Activated CD8-positive, alpha-beta T cell treated with anti-CD3 and anti-CD28 coated beads for 36 hours (primary cell): ENCODE measurements around the gene ALPI. TPM values are rescaled to one million over a fixed set of nuclear protein-coding genes. Genes with fewer than 3 reads are reported as not detected.

Experiments
- ATAC-seq: fragments of 200-7000 bp; cut with Tn5 transposase; one replicate; pipeline ENCODE4 v1.10.0; 2021; ENCODE audit warnings: mild to moderate bottlenecking, moderate library complexity
- CTCF ChIA-PET: fragments of 350-600 bp; sonication (Branson Sonifier 250); formaldehyde crosslinking; loops from one replicate; lab custom pipeline; 2021; ENCODE audit warnings: antibody characterized with exemption; lab: Charles Lee
- POLR2A ChIA-PET: fragments of 350-600 bp; sonication (Branson Sonifier 250); formaldehyde crosslinking; loops from one replicate; lab custom pipeline; 2021; ENCODE audit warnings: antibody characterized with exemption; lab: Charles Lee
- DNase-seq: peaks from one replicate; pipeline ENCODE4 v3.0.0-alpha.2; 2020
- H3K27ac Mint-ChIP-seq: one replicate; pipeline ENCODE4 v1.8.0; 2021; ENCODE audit warnings: mild to moderate bottlenecking, mixed read lengths
- H3K27me3 Mint-ChIP-seq: one replicate; pipeline ENCODE4 v1.8.0; 2021; ENCODE audit warnings: mixed read lengths
- H3K36me3 Mint-ChIP-seq: one replicate; pipeline ENCODE4 v1.8.0; 2021; ENCODE audit warnings: low read depth, mixed read lengths
- H3K4me1 Mint-ChIP-seq: one replicate; pipeline ENCODE4 v1.8.0; 2021; ENCODE audit warnings: low read depth, mixed read lengths
- H3K4me3 Mint-ChIP-seq: one replicate; pipeline ENCODE4 v1.8.0; 2021; ENCODE audit warnings: mild to moderate bottlenecking, moderate library complexity, mixed read lengths
- H3K9me3 Mint-ChIP-seq: one replicate; pipeline ENCODE4 v1.8.0; 2021; ENCODE audit warnings: mixed read lengths
- intact Hi-C: fragments of 100-400 bp; cut with micrococcal nuclease; formaldehyde crosslinking; loops from one replicate; pipeline ENCODE4 v1.10.0; 2022
- total RNA-seq, 2 experiments: library from RNA; stranded (reverse); gene quantifications; one replicate each; pipeline ENCODE4 v1.2.3, GENCODE V29; 2021
- TF ChIP-seq, protein P1 (sequence below): fragments of 200-600 bp; IDR thresholded peaks from one replicate; pipeline ENCODE4 v1.8.0; 2022; ENCODE audit warnings: antibody characterized with exemption, mild to moderate bottlenecking

ALPI gene
- total RNA-seq, 2 experiments from 2014 or later = not detected

DNA sequence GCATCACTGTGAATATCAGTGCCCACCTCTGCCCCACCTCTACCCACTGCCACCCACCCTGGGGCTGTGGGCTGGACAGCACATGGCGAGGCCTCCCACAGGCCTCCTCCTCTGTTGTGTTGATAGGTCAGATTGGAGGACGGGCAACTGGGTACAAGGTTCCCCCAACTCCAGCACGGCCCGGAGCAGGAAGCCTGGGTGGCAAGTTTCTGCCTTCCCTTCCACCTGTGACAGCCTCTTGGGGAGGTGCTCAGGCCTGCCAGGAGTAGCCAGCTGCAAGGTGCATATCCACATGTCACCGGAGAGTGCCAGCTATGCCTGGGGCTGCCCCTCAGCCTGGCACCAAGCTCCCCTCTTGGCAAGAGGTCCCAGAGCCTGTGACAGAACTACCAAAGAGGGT is 38.6 kb downstream of the ALPI start:
- Mint-ChIP-seq H3K9me3 (no peaks in the 10 kb centered on the region), H3K27ac (no peak overlapping the region), H3K27me3 (peaks cover 3% of the 10 kb centered on the region), H3K36me3 (no peaks in the 10 kb centered on the region), H3K4me3 (no peak overlapping the region), H3K4me1 (no peaks in the 10 kb centered on the region)
- intact Hi-C loops = no loop called here
- ChIA-PET CTCF (interaction anchor here (2.3 kb wide), 1 partner anchor 28 kb away, joined by 5 read pairs; no protein-coding TSS in a partner anchor), POLR2A (no interaction called here)
- TF ChIP-seq, protein P1, sequence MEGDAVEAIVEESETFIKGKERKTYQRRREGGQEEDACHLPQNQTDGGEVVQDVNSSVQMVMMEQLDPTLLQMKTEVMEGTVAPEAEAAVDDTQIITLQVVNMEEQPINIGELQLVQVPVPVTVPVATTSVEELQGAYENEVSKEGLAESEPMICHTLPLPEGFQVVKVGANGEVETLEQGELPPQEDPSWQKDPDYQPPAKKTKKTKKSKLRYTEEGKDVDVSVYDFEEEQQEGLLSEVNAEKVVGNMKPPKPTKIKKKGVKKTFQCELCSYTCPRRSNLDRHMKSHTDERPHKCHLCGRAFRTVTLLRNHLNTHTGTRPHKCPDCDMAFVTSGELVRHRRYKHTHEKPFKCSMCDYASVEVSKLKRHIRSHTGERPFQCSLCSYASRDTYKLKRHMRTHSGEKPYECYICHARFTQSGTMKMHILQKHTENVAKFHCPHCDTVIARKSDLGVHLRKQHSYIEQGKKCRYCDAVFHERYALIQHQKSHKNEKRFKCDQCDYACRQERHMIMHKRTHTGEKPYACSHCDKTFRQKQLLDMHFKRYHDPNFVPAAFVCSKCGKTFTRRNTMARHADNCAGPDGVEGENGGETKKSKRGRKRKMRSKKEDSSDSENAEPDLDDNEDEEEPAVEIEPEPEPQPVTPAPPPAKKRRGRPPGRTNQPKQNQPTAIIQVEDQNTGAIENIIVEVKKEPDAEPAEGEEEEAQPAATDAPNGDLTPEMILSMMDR = no peak
- ATAC-seq (no peak), DNase-seq (no peak)

DNA sequence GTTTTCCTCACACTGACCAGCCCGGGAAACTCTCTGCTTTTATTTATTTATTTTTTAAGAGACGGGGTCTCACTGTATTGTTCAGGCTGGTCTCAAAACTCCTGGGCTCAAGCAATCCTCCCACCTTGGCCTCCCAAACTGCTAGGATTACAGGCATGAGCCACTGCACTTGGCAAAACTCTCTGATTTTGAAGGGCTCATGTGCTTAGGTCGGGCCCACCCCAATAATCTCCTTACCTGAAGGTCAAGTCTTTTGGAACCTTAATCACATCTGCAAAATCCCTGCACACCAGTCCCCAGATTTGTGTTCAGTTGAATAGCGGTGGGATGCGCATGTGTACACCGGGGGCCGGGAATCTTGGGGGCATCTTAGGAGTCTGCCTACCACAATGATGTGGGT is 39.3 kb downstream of the ALPI start:
- no peak for DNase-seq
- POLR2A ChIA-PET = interaction anchor here (1.1 kb wide), 1 partner anchor 13 kb away, joined by 3 read pairs; no protein-coding TSS in a partner anchor
- no peaks in the 10 kb centered on the region for H3K9me3 Mint-ChIP-seq
- no peak overlapping the region for H3K27ac Mint-ChIP-seq
- intact Hi-C loops = no loop called here
- H3K4me1 Mint-ChIP-seq = no peaks in the 10 kb centered on the region
- H3K36me3 Mint-ChIP-seq = no peaks in the 10 kb centered on the region
- TF ChIP-seq, protein P1 = no peak
- H3K4me3 Mint-ChIP-seq = no peak overlapping the region
- CTCF ChIA-PET = interaction anchor here (0.6 to 2.3 kb wide), 2 partner anchors 26 to 27 kb away, joined by 3 to 5 read pairs; no protein-coding TSS in a partner anchor
- H3K27me3 Mint-ChIP-seq = peaks cover under 1% of the 10 kb centered on the region
- no peak for ATAC-seq

DNA sequence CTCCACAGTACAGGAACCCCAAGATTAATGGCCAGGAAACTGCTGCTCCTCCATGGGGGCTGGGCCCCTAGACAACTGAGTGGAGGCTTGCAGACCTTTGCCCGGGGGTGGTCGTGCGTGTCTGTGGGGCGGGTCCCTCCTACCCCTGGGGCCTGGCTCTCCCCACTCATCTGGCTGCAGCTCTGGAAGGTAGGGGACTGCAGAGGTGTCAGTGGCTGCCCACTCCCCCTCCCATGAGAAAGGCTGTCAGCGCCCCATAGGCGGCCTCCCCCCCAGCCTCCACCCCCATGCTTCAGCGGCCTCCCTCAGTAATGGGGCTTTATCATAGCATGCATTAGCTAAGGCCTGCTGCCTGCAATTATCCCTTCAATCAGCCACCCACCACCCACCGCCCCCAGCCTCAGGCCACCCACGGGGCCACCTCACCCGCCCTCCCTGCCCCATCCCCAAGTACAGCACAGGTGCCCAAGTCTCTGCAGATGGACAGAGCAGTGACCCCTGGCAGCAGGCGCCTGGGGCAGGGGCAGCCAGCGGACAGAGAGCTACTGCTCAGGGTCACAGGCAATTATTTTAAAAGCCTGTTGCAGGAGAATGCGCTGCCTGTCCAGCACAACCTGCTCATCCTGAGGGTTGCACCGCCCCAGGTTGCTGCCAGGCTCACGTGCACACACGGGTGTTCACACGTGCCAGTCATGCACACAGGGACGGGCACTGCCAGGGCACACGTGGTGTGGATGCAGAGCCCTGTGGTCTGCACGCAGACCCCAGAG is 40.7 kb downstream of the ALPI start:
- no peak for DNase-seq
- POLR2A ChIA-PET = interaction anchor here (1.1 kb wide), 1 partner anchor 12 kb away, joined by 3 read pairs; no protein-coding TSS in a partner anchor
- Mint-ChIP-seq H3K27me3 (peaks cover 9% of the 10 kb centered on the region), H3K4me3 (no peak overlapping the region), H3K9me3 (no peaks in the 10 kb centered on the region), H3K4me1 (no peaks in the 10 kb centered on the region), H3K27ac (no peak overlapping the region), H3K36me3 (no peaks in the 10 kb centered on the region)
- CTCF ChIA-PET = no interaction called here
- TF ChIP-seq, protein P1 = no peak
- intact Hi-C loops = no loop called here
- no peak for ATAC-seq

DNA sequence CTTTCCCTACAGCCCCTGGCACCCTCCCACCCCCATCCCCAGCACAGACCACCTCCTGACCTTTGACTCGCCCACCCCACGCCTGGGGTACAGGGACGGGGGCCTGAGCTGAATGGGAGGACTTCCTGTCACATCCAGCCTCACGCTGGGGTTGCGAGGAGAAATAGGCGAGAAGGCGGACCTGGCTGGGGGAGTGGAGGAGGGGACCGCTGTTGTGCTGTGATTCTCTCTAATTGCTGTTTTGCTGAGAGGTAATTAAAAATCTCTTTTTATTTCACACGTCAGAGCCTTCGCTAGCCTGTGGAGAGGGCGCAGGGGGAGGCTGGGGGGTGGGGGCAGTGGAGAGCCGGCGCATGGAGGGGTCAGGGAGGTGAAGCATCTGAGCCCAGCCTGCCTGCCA is 41.4 kb downstream of the ALPI start:
- no peak for DNase-seq
- H3K4me1 Mint-ChIP-seq = peaks cover under 1% of the 10 kb centered on the region
- H3K4me3 Mint-ChIP-seq = no peak overlapping the region
- peaks cover 11% of the 10 kb centered on the region for H3K27me3 Mint-ChIP-seq
- ChIA-PET POLR2A (no interaction called here), CTCF (no interaction called here)
- TF ChIP-seq, protein P1 = no peak
- no peaks in the 10 kb centered on the region for H3K9me3 Mint-ChIP-seq
- no peaks in the 10 kb centered on the region for H3K36me3 Mint-ChIP-seq
- H3K27ac Mint-ChIP-seq = no peak overlapping the region
- ATAC-seq = no peak
- intact Hi-C loops = no loop called here

DNA sequence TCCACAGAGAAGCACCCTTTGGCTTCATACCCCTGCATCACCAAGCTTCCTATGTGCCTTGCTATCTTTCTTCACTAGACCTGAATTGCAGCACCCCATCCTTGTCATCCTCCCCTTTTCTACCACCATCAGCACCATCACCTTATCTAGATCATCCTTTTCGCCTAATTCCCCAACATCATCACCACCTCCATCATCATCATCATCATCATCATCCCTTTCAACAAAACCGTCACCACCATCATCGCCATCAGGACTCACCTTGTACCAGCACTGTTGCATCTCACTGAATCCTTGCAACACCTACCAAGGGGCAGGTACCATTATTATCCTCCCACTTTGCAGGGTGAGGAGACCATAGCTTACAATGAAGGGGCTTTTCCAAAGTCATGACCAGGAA is 42.5 kb downstream of the ALPI start:
- H3K27me3 Mint-ChIP-seq = peaks cover 17% of the 10 kb centered on the region
- H3K9me3 Mint-ChIP-seq = no peaks in the 10 kb centered on the region
- CTCF ChIA-PET = no interaction called here
- H3K36me3 Mint-ChIP-seq = no peaks in the 10 kb centered on the region
- POLR2A ChIA-PET = no interaction called here
- H3K4me1 Mint-ChIP-seq = peaks cover 6% of the 10 kb centered on the region
- no peak for ATAC-seq
- H3K4me3 Mint-ChIP-seq = no peak overlapping the region
- H3K27ac Mint-ChIP-seq = no peak overlapping the region
- TF ChIP-seq, protein P1 = no peak
- no peak for DNase-seq
- intact Hi-C loops = no loop called here
